Activated CD4-positive, alpha-beta T cell treated with anti-CD3 and anti-CD28 coated beads, Interleukin-2, amount 50 U/mL, for 16 hours (primary cell): ENCODE results near the gene ST7.

ENCODE experiments used
- DNase-seq: peaks from one replicate; pipeline ENCODE4 v3.0.0-alpha.2; 2020

ST7 gene

GRCh38 chr7:117164620-117165019 is 211.3 kb downstream of the ST7 start:
- DNase-seq = no peak

- no peak for DNase-seq
Observed at GRCh38 chr7:117165656-117166055, 212.4 kb downstream of the ST7 start.

GRCh38 chr7:117169907-117170306 is 216.6 kb downstream of the ST7 start:
- DNase-seq = no peak

GRCh38 chr7:117171106-117171505 is 217.8 kb downstream of the ST7 start:
- no peak for DNase-seq

GRCh38 chr7:117172283-117172682 is 219.0 kb downstream of the ST7 start:
- DNase-seq = no peak

- no peak for DNase-seq
Observed at GRCh38 chr7:117173035-117173770, 219.9 kb downstream of the ST7 start.

GRCh38 chr7:117176206-117176605 is 222.9 kb downstream of the ST7 start:
- no peak for DNase-seq

- DNase-seq = no peak
Observed at GRCh38 chr7:117178600-117178999, 225.3 kb downstream of the ST7 start.

- no peak for DNase-seq
Observed at GRCh38 chr7:117179701-117180100, 226.4 kb downstream of the ST7 start.

GRCh38 chr7:117183729-117184128 is 230.4 kb downstream of the ST7 start:
- no peak for DNase-seq

- no peak for DNase-seq
Observed at GRCh38 chr7:117184367-117184766, 231.1 kb downstream of the ST7 start.

GRCh38 chr7:117185124-117185523 is 231.8 kb downstream of the ST7 start:
- no peak for DNase-seq

- no peak for DNase-seq
Observed at GRCh38 chr7:117186218-117187010, 233.1 kb downstream of the ST7 start.

GRCh38 chr7:117188376-117188775 is 235.1 kb downstream of the ST7 start:
- DNase-seq = peak; percentile 2

GRCh38 chr7:117188949-117189592 is 235.8 kb downstream of the ST7 start:
- DNase-seq = no peak

GRCh38 chr7:117190104-117190503 is 236.8 kb downstream of the ST7 start:
- DNase-seq = no peak

GRCh38 chr7:117190746-117191435 is 237.6 kb downstream of the ST7 start:
- no peak for DNase-seq

GRCh38 chr7:117192108-117192507 is 238.8 kb downstream of the ST7 start:
- no peak for DNase-seq

GRCh38 chr7:117193564-117193963 is 240.3 kb downstream of the ST7 start:
- no peak for DNase-seq

- DNase-seq = no peak
Observed at GRCh38 chr7:117194445-117194844, 241.1 kb downstream of the ST7 start.

GRCh38 chr7:117195361-117196029 is 242.2 kb downstream of the ST7 start:
- peak; percentile 2 for DNase-seq

- DNase-seq = no peak
Observed at GRCh38 chr7:117200132-117200531, 246.8 kb downstream of the ST7 start.
